GM12892 (cell line): ENCODE measurements around the gene RNF14.
"Not testable (repeated sequence)": the region's sequence is repeated elsewhere in the genome, so short reads cannot be mapped to it uniquely, and the experiment has no call there.

Experiments
- POLR2A ChIP-seq: IDR thresholded peaks from 2 replicates; pipeline ENCODE4 v1.6.1; 2011; ENCODE audit warnings: low read depth, low read length, control low read depth
- POLR2AphosphoS5 ChIP-seq: IDR thresholded peaks from 2 replicates; pipeline ENCODE4 v1.6.1; 2011; ENCODE audit warnings: low read depth, low read length, control low read depth
- TAF1 ChIP-seq: IDR thresholded peaks from 2 replicates; pipeline ENCODE4 v1.6.1; 2011; ENCODE audit warnings: low read depth, mild to moderate bottlenecking, control low read depth, low read length, borderline replicate concordance

- TF ChIP-seq POLR2A, TAF1, POLR2AphosphoS5: not testable (repeated sequence)
Measured at GRCh38 chr5:142033632-142034567, 65.0 kb downstream of the RNF14 start.
